Ishikawa (cell line): ENCODE measurements around the gene IGFBP2.

Experiments
- CEBPB ChIP-seq: IDR thresholded peaks from 2 replicates; pipeline ENCODE4 v1.6.1; 2012
- CREB1 ChIP-seq: IDR thresholded peaks from 2 replicates; pipeline ENCODE4 v1.6.1; 2012; ENCODE audit warnings: low read depth
- EGR1 ChIP-seq: IDR thresholded peaks from 2 replicates; pipeline ENCODE4 v1.6.1; 2012
- EP300 ChIP-seq: IDR thresholded peaks from 2 replicates; pipeline ENCODE4 v1.6.1; 2012; ENCODE audit warnings: borderline replicate concordance
- FOXM1 ChIP-seq: IDR thresholded peaks from 2 replicates; pipeline ENCODE4 v1.6.1; 2012; ENCODE audit warnings: low read depth, borderline replicate concordance
- NFIC ChIP-seq: IDR thresholded peaks from 2 replicates; pipeline ENCODE4 v1.6.1; 2012
- RAD21 ChIP-seq: IDR thresholded peaks from 2 replicates; pipeline ENCODE4 v1.6.1; 2012; ENCODE audit warnings: low read depth
- REST ChIP-seq: IDR thresholded peaks from 2 replicates; pipeline ENCODE4 v1.6.1; 2012; ENCODE audit warnings: low read depth, mild to moderate bottlenecking
- TAF1 ChIP-seq: IDR thresholded peaks from 2 replicates; pipeline ENCODE4 v1.6.1; 2012; ENCODE audit warnings: low read depth, mild to moderate bottlenecking
- TCF12 ChIP-seq: IDR thresholded peaks from 2 replicates; pipeline ENCODE4 v1.6.1; 2012; ENCODE audit warnings: low read depth
- TEAD4 ChIP-seq: IDR thresholded peaks from 2 replicates; pipeline ENCODE4 v1.6.1; 2012
- YY1 ChIP-seq: IDR thresholded peaks from 2 replicates; pipeline ENCODE4 v1.6.1; 2012; ENCODE audit warnings: low read depth
- ZBTB7A ChIP-seq: IDR thresholded peaks from 2 replicates; pipeline ENCODE4 v1.6.1; 2012; ENCODE audit warnings: low read depth
- TF ChIP-seq, protein P1 (sequence below): IDR thresholded peaks from 2 replicates; pipeline ENCODE4 v1.6.1; 2012
- TF ChIP-seq, protein P2 (sequence below): IDR thresholded peaks from 2 replicates; pipeline ENCODE4 v1.6.1; 2012

IGFBP2 gene

DNA sequence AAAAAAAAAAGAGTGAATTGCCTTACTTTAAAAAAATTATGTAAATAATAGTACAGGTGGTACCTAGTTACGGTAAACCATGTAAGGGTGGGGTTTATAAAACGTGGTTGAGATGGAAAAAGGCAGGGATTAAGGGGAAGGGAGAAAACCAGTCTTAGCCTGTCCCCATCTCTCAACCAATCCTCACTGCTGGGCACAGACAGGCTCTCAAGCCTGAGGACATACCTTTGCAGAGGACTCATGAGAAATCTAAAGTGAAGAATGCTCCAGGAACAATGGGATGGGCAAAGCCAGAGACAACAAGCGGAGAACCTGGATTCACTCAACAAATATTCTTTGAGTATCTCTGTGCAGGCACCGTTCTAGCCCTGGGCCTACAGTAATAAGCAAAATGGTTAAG, 3.4 kb upstream of the IGFBP2 start:
- no peak for TF ChIP-seq EGR1
- no peak for TF ChIP-seq NFIC
- TF ChIP-seq REST, result no peak
- no peak for TF ChIP-seq TCF12
- no peak for TF ChIP-seq YY1
- TF ChIP-seq, protein P1, sequence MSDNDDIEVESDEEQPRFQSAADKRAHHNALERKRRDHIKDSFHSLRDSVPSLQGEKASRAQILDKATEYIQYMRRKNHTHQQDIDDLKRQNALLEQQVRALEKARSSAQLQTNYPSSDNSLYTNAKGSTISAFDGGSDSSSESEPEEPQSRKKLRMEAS, result no peak
- no peak for TF ChIP-seq CREB1
- TF ChIP-seq TEAD4, result no peak
- no peak for TF ChIP-seq RAD21
- no peak for TF ChIP-seq TAF1
- TF ChIP-seq ZBTB7A, result no peak
- TF ChIP-seq EP300, result no peak
- TF ChIP-seq FOXM1, result no peak

DNA sequence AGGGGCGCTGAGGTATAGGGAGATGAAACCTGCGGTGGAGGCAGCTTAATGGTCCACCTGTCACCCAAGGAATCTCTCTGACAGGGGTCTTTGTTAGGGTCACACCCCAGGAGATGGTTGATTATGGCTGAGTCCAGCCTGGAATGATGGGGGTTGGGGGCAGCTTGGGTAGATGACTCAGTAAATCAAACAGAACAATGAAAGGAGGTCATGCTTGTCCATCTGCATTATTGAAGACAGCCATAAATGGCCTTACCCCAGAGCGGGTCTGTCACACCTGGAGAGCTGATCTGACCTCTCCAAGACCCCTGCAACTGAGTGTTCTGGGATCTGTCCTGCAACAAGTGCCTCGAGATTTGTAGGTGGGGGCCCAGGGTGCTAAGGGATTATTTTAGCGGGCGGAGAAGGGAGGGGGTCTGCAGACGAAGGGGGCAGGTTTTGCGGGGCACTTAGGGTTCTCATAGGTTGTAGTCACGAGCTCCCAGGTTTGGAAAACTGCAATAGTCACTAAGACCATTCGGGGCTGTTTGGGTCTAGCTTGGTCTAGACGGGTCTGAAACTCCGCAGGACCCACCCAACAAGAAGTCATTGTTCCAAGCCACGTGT, 771 bp upstream of the IGFBP2 start:
- no peak for TF ChIP-seq CREB1
- no peak for TF ChIP-seq FOXM1
- TF ChIP-seq EP300, result no peak
- peak; percentile 30; the same call in 1 of the 2 replicates for TF ChIP-seq TCF12
- TF ChIP-seq, protein P2, sequence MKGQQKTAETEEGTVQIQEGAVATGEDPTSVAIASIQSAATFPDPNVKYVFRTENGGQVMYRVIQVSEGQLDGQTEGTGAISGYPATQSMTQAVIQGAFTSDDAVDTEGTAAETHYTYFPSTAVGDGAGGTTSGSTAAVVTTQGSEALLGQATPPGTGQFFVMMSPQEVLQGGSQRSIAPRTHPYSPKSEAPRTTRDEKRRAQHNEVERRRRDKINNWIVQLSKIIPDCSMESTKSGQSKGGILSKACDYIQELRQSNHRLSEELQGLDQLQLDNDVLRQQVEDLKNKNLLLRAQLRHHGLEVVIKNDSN, result no peak

DNA sequence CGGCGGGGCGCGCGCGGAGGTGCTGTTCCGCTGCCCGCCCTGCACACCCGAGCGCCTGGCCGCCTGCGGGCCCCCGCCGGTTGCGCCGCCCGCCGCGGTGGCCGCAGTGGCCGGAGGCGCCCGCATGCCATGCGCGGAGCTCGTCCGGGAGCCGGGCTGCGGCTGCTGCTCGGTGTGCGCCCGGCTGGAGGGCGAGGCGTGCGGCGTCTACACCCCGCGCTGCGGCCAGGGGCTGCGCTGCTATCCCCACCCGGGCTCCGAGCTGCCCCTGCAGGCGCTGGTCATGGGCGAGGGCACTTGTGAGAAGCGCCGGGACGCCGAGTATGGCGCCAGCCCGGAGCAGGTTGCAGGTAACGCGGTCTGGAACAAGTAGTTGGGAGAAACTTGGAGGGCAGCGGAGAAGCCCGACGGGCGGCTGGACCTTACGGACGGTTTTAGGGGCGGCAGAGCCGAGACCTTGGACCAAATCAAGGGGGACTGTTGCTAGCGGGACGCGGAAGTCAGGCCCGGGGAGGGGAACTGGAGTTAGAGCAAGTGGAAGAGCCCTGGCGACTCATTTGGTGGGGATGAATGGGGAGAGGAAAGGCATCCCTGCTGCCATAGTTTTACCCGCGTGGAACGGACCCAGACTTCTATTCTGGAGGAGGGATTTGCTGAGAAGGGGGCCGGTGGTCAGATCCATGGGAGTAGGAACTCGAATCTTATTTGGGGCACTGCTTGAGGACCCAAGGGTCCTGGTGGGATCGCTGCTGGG, 573 bp downstream of the IGFBP2 start:
- no peak for TF ChIP-seq TEAD4
- no peak for TF ChIP-seq TCF12
- no peak for TF ChIP-seq CEBPB
- TF ChIP-seq, protein P1, result 0 out of 2 replicates have a peak, but pooled peaks have one; percentile 34
- TF ChIP-seq ZBTB7A, result peak; percentile 45; the same call in 1 of the 2 replicates
- TF ChIP-seq FOXM1, result no peak
- no peak for TF ChIP-seq RAD21
- TF ChIP-seq, protein P2, result no peak
- no peak for TF ChIP-seq EP300
- TF ChIP-seq REST, result no peak
- peak; percentile 70 for TF ChIP-seq YY1
- TF ChIP-seq EGR1, result no peak
- no peak for TF ChIP-seq CREB1
- TF ChIP-seq NFIC, result no peak
- no peak for TF ChIP-seq TAF1

DNA sequence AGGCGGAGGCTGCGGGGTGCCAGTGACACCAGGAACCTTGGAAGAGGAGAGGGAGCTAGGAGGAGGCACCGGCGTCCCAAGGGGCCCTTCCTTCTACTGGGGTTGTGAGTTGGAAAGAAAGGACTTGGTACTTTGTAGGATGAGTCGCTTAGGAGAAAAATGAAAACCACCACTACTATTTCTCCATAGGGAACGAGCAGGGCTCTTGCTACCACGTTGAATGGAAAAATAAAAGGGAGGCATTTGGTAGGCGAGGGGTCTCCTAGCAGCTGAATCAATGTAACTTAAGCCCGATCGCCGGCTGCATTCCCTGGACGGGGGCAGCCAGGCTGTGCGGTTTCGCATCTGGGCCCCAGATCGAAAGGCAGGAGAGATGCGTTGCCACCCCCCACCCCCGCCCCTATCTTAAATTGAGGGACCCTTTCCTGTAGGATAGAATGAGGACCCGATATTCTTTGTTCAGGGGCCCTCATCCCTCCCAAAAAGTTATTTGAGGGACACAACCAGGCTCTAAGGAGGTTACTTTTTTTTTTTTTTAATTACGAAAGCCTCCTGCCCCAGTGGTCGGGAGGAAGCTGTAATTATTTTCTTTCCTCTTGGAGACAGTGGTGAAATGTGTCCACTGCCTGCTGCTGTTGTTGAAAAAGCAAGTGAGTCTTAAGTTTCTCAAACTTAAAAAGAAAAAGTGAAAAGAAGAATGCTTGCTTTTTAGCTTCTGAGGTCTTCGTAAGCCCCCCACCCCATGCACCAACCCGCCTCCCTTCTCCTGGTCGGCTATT, 1.3 kb downstream of the IGFBP2 start:
- no peak for TF ChIP-seq EGR1
- TF ChIP-seq TAF1, result no peak
- no peak for TF ChIP-seq CREB1
- no peak for TF ChIP-seq FOXM1
- TF ChIP-seq, protein P1, result no peak
- no peak for TF ChIP-seq ZBTB7A
- TF ChIP-seq YY1, result no peak
- no peak for TF ChIP-seq RAD21
- no peak for TF ChIP-seq CEBPB
- TF ChIP-seq REST, result no peak
- TF ChIP-seq, protein P2, result no peak
- TF ChIP-seq TEAD4, result no peak
- TF ChIP-seq TCF12, result no peak
- TF ChIP-seq NFIC, result no peak
- no peak for TF ChIP-seq EP300
